ENCODE data around the gene FANCB. TPM values are rescaled to one million over a fixed set of nuclear protein-coding genes. Genes with fewer than 3 reads are reported as not detected.

Gene FANCB
- total RNA-seq: 1 to 10 TPM in 1 of 2 donors, under 1 TPM in 1; 0.41 to 1.8 TPM

GRCh38 chrX:14872851-14873675 is at the start of gene FANCB, which contains the start of gene MOSPD2:
Gene FANCB (minus strand): TSS chrX:14873069. CDS start chrX:14865510, 7,559 bp downstream.
Gene MOSPD2 (plus strand): TSS chrX:14873421. CDS start chrX:14873529, 108 bp downstream.
- peak within 1 kb of the TSS; percentile 61 to 70 for H3K27ac ChIP-seq
- H3K9me3 ChIP-seq: no peaks in the 10 kb centered on the region
- DNase-seq (ENCODE audit: low spot score) (peak; percentile 78), ATAC-seq (ENCODE audit: insufficient number of reproducible peaks, low FRiP score, low read depth) (peak; percentile 98)
- H3K4me3 ChIP-seq: peak within 1 kb of the TSS; percentile 87
- TF ChIP-seq, protein P1, sequence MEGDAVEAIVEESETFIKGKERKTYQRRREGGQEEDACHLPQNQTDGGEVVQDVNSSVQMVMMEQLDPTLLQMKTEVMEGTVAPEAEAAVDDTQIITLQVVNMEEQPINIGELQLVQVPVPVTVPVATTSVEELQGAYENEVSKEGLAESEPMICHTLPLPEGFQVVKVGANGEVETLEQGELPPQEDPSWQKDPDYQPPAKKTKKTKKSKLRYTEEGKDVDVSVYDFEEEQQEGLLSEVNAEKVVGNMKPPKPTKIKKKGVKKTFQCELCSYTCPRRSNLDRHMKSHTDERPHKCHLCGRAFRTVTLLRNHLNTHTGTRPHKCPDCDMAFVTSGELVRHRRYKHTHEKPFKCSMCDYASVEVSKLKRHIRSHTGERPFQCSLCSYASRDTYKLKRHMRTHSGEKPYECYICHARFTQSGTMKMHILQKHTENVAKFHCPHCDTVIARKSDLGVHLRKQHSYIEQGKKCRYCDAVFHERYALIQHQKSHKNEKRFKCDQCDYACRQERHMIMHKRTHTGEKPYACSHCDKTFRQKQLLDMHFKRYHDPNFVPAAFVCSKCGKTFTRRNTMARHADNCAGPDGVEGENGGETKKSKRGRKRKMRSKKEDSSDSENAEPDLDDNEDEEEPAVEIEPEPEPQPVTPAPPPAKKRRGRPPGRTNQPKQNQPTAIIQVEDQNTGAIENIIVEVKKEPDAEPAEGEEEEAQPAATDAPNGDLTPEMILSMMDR (IDR thresholded peaks at IDR 0.05): no peak
- H3K27me3 ChIP-seq (replicated peaks; ENCODE audit: insufficient read depth): no peaks in the 10 kb centered on the region
- no peaks in the 10 kb centered on the region for H3K36me3 ChIP-seq
- H3K4me1 ChIP-seq (ENCODE audit: control insufficient read depth in 1 of 2, low read depth in 2 of 2): peaks cover 0 to 11% of the 10 kb centered on the region in 2 donors

GRCh38 chrX:14922437-14922836 is 49.6 kb upstream of the FANCB start:
- TF ChIP-seq, protein P1 (IDR thresholded peaks at IDR 0.05): no peak
- no peak overlapping the region for H3K4me3 ChIP-seq
- no peaks in the 10 kb centered on the region for H3K9me3 ChIP-seq
- no peaks in the 10 kb centered on the region for H3K27me3 ChIP-seq (replicated peaks; ENCODE audit: insufficient read depth)
- no peak for DNase-seq (ENCODE audit: low spot score)
- ATAC-seq (ENCODE audit: insufficient number of reproducible peaks, low FRiP score, low read depth): no peak
- no peaks in the 10 kb centered on the region for H3K36me3 ChIP-seq
- H3K4me1 ChIP-seq (ENCODE audit: control insufficient read depth in 1 of 2, low read depth in 2 of 2): peaks cover 0 to 6% of the 10 kb centered on the region in 2 donors
- peak overlapping the region in 1 of 2 donors; percentile 53 for H3K27ac ChIP-seq

GRCh38 chrX:14920196-14920595 is 47.3 kb upstream of the FANCB start:
- Histone ChIP-seq H3K27ac (peak overlapping the region in 1 of 2 donors; percentile 21), H3K36me3 (no peaks in the 10 kb centered on the region), H3K27me3 (replicated peaks; ENCODE audit: insufficient read depth) (no peaks in the 10 kb centered on the region), H3K9me3 (no peaks in the 10 kb centered on the region), H3K4me3 (no peak overlapping the region), H3K4me1 (ENCODE audit: control insufficient read depth in 1 of 2, low read depth in 2 of 2) (no peaks in the 10 kb centered on the region)
- TF ChIP-seq, protein P1 (IDR thresholded peaks at IDR 0.05): no peak
- DNase-seq (ENCODE audit: low spot score) (no peak), ATAC-seq (ENCODE audit: insufficient number of reproducible peaks, low FRiP score, low read depth) (no peak)

GRCh38 chrX:14919407-14919806 is 46.5 kb upstream of the FANCB start:
- DNase-seq (ENCODE audit: low spot score): no peak
- TF ChIP-seq, protein P1 (IDR thresholded peaks at IDR 0.05): no peak
- Histone ChIP-seq H3K27ac (peak overlapping the region in 1 of 2 donors; percentile 47), H3K27me3 (replicated peaks; ENCODE audit: insufficient read depth) (no peaks in the 10 kb centered on the region), H3K4me1 (ENCODE audit: control insufficient read depth in 1 of 2, low read depth in 2 of 2) (no peaks in the 10 kb centered on the region), H3K9me3 (no peaks in the 10 kb centered on the region), H3K36me3 (no peaks in the 10 kb centered on the region), H3K4me3 (no peak overlapping the region)
- ATAC-seq (ENCODE audit: insufficient number of reproducible peaks, low FRiP score, low read depth): no peak

GRCh38 chrX:14916017-14916674 is 43.3 kb upstream of the FANCB start:
- DNase-seq (ENCODE audit: low spot score) (no peak), ATAC-seq (ENCODE audit: insufficient number of reproducible peaks, low FRiP score, low read depth) (no peak)
- Histone ChIP-seq H3K27ac (peak overlapping the region in 1 of 2 donors; percentile 21), H3K9me3 (no peaks in the 10 kb centered on the region), H3K36me3 (no peaks in the 10 kb centered on the region), H3K4me1 (ENCODE audit: control insufficient read depth in 1 of 2, low read depth in 2 of 2) (no peaks in the 10 kb centered on the region), H3K27me3 (replicated peaks; ENCODE audit: insufficient read depth) (no peaks in the 10 kb centered on the region), H3K4me3 (no peak overlapping the region)
- TF ChIP-seq, protein P1 (IDR thresholded peaks at IDR 0.05): no peak
